Loucy (cell line): ENCODE results near the gene ANXA11.

ENCODE experiments used
- H2AFZ ChIP-seq: fragments of 200-600 bp; sonication (generic); 2 replicates; pipeline ENCODE4 v1.6.0; 2016; ENCODE audit warnings: antibody characterized with exemption, mild to moderate bottlenecking, low read length, moderate library complexity
- H3F3A ChIP-seq: fragments of 200-600 bp; 2 replicates; pipeline ENCODE4 v1.6.0; 2016; ENCODE audit warnings: antibody characterized with exemption, low read depth, mild to moderate bottlenecking
- H3K27me3 ChIP-seq: fragments of 200-600 bp; sonication (generic); 2 replicates; pipeline ENCODE4 v1.6.1; 2014; ENCODE audit warnings: low read length, mild to moderate bottlenecking; ENCODE audit not compliant: insufficient read depth, poor library complexity, severe bottlenecking
- H3K36me3 ChIP-seq: fragments of 200-600 bp; sonication (generic); 2 replicates; pipeline ENCODE4 v1.6.1; 2016; ENCODE audit warnings: low read length; ENCODE audit not compliant: insufficient read depth
- H3K4me1 ChIP-seq: fragments of 200-600 bp; sonication (generic); 2 replicates; pipeline ENCODE4 v1.5.1; 2014; ENCODE audit warnings: low read length, mild to moderate bottlenecking; ENCODE audit not compliant: insufficient read depth, poor library complexity, severe bottlenecking
- H3K4me2 ChIP-seq: fragments of 200-600 bp; sonication (generic); 2 replicates; pipeline ENCODE4 v1.6.0; 2014; ENCODE audit warnings: antibody characterized with exemption, low read length, low read depth, mild to moderate bottlenecking; ENCODE audit not compliant: poor library complexity, severe bottlenecking
- H3K4me3 ChIP-seq: fragments of 200-600 bp; sonication (generic); 2 replicates; pipeline ENCODE4 v1.5.1; 2014; ENCODE audit warnings: low read length, mild to moderate bottlenecking, mixed read lengths; ENCODE audit not compliant: poor library complexity, severe bottlenecking
- H3K79me2 ChIP-seq: fragments of 200-600 bp; sonication (generic); 2 replicates; pipeline ENCODE4 v1.6.1; 2014; ENCODE audit warnings: low read length; ENCODE audit not compliant: insufficient read depth
- H3K9ac ChIP-seq: fragments of 200-600 bp; sonication (generic); 2 replicates; pipeline ENCODE4 v1.6.0; 2014; ENCODE audit warnings: mild to moderate bottlenecking, low read depth, low read length, moderate library complexity; ENCODE audit not compliant: poor library complexity, severe bottlenecking
- H3K9me2 ChIP-seq: fragments of 200-600 bp; sonication (generic); replicated peaks from 2 replicates; pipeline ENCODE4 v1.6.1; 2016; ENCODE audit warnings: low read depth, low read length, mixed read lengths
- H3K9me3 ChIP-seq: fragments of 200-600 bp; sonication (generic); 2 replicates; pipeline ENCODE4 v1.6.1; 2014; ENCODE audit warnings: mild to moderate bottlenecking, antibody characterized with exemption, low read length, low read depth; ENCODE audit not compliant: insufficient read depth
- H4K20me1 ChIP-seq: fragments of 200-600 bp; sonication (generic); 2 replicates; pipeline ENCODE4 v1.6.0; 2014; ENCODE audit warnings: antibody characterized with exemption, low read length, mild to moderate bottlenecking; ENCODE audit not compliant: insufficient read depth, poor library complexity, severe bottlenecking
- CTCF ChIP-seq: fragments of 200-600 bp; sonication (generic); conservative IDR thresholded peaks from 2 replicates; pipeline ENCODE4 v1.5.1; 2014; ENCODE audit warnings: mild to moderate bottlenecking, antibody characterized with exemption, low read length
- EZH2phosphoT487 ChIP-seq: fragments of 200-600 bp; IDR thresholded peaks from 2 replicates; pipeline ENCODE4 v1.6.1; 2018; ENCODE audit warnings: antibody characterized with exemption, mild to moderate bottlenecking, moderate library complexity, borderline replicate concordance

The ANXA11 gene

GRCh38 chr10:80122110-80122710 is 83.1 kb downstream of the ANXA11 start:
- Histone ChIP-seq H3K4me2 (no peak overlapping the region), H3K9me3 (no peaks in the 10 kb centered on the region), H3K79me2 (no peaks in the 10 kb centered on the region), H2AFZ (no peak overlapping the region), H3K36me3 (no peaks in the 10 kb centered on the region), H3K9ac (no peak overlapping the region), H4K20me1 (no peaks in the 10 kb centered on the region), H3K27me3 (no peaks in the 10 kb centered on the region), H3K9me2 (no peaks in the 10 kb centered on the region), H3K4me1 (no peaks in the 10 kb centered on the region), H3F3A (no peaks in the 10 kb centered on the region), H3K4me3 (no peak overlapping the region)
- no peak for TF ChIP-seq CTCF
- TF ChIP-seq EZH2phosphoT487: no peak

GRCh38 chr10:80118669-80119068 is 86.7 kb downstream of the ANXA11 start:
- H3K4me1 ChIP-seq: no peaks in the 10 kb centered on the region

GRCh38 chr10:80110986-80111385 is 94.4 kb downstream of the ANXA11 start:
- no peaks in the 10 kb centered on the region for H3K4me1 ChIP-seq
- H3K9me2 ChIP-seq: no peaks in the 10 kb centered on the region
- H2AFZ ChIP-seq: no peak overlapping the region
- H3K27me3 ChIP-seq: no peaks in the 10 kb centered on the region
- H3K79me2 ChIP-seq: no peaks in the 10 kb centered on the region
- H3K36me3 ChIP-seq: no peaks in the 10 kb centered on the region
- TF ChIP-seq CTCF (no peak), EZH2phosphoT487 (no peak)
- no peak overlapping the region for H3K9ac ChIP-seq
- no peaks in the 10 kb centered on the region for H3F3A ChIP-seq
- H3K4me3 ChIP-seq: no peak overlapping the region
- peaks cover 10% of the 10 kb centered on the region; the same call in 1 of the 2 replicates for H3K9me3 ChIP-seq
- H4K20me1 ChIP-seq: no peaks in the 10 kb centered on the region
- no peak overlapping the region for H3K4me2 ChIP-seq

More at GRCh38 chr10:80118669-80119068, 86.7 kb downstream of the ANXA11 start:
- no peaks in the 10 kb centered on the region for H3K9me3 ChIP-seq
- no peak overlapping the region for H3K4me2 ChIP-seq
- H4K20me1 ChIP-seq: no peaks in the 10 kb centered on the region
- H3K36me3 ChIP-seq: no peaks in the 10 kb centered on the region
- no peak overlapping the region for H3K4me3 ChIP-seq
- no peak overlapping the region for H3K9ac ChIP-seq
- no peaks in the 10 kb centered on the region for H3K9me2 ChIP-seq
- H3F3A ChIP-seq: no peaks in the 10 kb centered on the region
- H2AFZ ChIP-seq: no peak overlapping the region
- no peak for TF ChIP-seq EZH2phosphoT487
- no peak for TF ChIP-seq CTCF
- H3K79me2 ChIP-seq: no peaks in the 10 kb centered on the region
- H3K27me3 ChIP-seq: no peaks in the 10 kb centered on the region
